ENCODE results near the gene PHLDA1. TPM values are rescaled to one million over a fixed set of nuclear protein-coding genes. Genes with fewer than 3 reads are reported as not detected.
A peak's percentile ranks its signal among the peaks of the same experiment; 100 is the strongest.

The PHLDA1 gene
- total RNA-seq, 1 experiment from 2014 or later, result 46.2 TPM

DNA sequence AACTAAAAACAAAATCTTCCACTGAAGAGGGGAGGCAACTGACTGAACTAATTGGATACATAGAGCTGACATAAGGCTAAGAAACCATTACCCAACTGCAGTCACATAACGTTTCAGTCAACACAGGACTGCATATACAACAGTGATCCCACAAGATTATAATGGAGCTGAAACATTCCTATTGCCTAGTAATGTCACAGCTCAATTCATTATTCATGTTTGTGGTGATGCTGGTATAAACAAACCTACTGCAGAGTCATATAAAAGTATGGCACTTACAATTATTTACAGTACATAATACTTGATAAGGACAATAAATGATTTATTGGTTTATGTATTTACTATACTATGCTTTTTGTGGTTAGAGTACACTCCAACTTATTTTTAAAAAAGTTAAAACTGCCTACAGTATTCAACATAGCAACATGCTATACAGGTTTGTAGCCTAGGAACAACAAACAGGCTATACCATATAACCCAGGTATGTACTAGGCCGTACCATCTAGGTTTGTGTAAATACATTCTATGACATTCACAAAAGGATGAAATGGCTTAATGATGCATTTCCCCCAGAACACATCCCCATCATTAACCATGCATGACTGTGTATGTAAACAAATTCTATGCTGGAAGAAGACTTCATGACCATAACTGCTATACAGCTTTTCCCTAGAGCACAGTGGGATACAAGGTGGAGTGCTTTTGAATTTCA is 48.6 kb upstream of the PHLDA1 start:
- Mint-ChIP-seq H3K4me3 (ENCODE audit: unreplicated experiment) (no peak overlapping the region), H3K27ac (ENCODE audit: unreplicated experiment) (no peak overlapping the region), H3K9me3 (ENCODE audit: unreplicated experiment) (no peaks in the 10 kb centered on the region), H3K4me1 (ENCODE audit: low read depth, unreplicated experiment) (peaks cover 26% of the 10 kb centered on the region), H3K27me3 (ENCODE audit: insufficient read depth, unreplicated experiment) (no peaks in the 10 kb centered on the region), H3K36me3 (ENCODE audit: insufficient read depth, unreplicated experiment) (peaks cover 58% of the 10 kb centered on the region)
- DNase-seq, result no peak
- ChIA-PET POLR2A (no interaction called here), CTCF (interaction anchor here (1.0 to 1.8 kb wide), 2 partner anchors 267 to 527 kb away, joined by 3 to 4 read pairs; no protein-coding TSS in a partner anchor)
- Histone ChIP-seq H3K27me3 (replicated peaks; ENCODE audit: control insufficient read depth, insufficient read depth, low read length) (no peaks in the 10 kb centered on the region), H3K4me1 (peaks cover 20% of the 10 kb centered on the region), H3K9me3 (no peaks in the 10 kb centered on the region), H3K4me3 (ENCODE audit: low read depth, low read length) (no peak overlapping the region), H3K36me3 (ENCODE audit: control insufficient read depth, insufficient read depth, low read length) (no peaks in the 10 kb centered on the region; the same call in 1 of the 2 replicates)
- no TSS peak for BruUV-seq (replicated peaks)
- TF ChIP-seq, protein P1, sequence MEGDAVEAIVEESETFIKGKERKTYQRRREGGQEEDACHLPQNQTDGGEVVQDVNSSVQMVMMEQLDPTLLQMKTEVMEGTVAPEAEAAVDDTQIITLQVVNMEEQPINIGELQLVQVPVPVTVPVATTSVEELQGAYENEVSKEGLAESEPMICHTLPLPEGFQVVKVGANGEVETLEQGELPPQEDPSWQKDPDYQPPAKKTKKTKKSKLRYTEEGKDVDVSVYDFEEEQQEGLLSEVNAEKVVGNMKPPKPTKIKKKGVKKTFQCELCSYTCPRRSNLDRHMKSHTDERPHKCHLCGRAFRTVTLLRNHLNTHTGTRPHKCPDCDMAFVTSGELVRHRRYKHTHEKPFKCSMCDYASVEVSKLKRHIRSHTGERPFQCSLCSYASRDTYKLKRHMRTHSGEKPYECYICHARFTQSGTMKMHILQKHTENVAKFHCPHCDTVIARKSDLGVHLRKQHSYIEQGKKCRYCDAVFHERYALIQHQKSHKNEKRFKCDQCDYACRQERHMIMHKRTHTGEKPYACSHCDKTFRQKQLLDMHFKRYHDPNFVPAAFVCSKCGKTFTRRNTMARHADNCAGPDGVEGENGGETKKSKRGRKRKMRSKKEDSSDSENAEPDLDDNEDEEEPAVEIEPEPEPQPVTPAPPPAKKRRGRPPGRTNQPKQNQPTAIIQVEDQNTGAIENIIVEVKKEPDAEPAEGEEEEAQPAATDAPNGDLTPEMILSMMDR (IDR thresholded peaks at IDR 0.05; ENCODE audit: insufficient read depth in 1 of 2, low read depth in 1 of 2, low read length in 1 of 2, severe bottlenecking in 1 of 2, unreplicated experiment in 1 of 2), result no peak
- intact Hi-C loops (cut with micrococcal nuclease; ENCODE audit: unreplicated experiment), result loop anchor here (5.0 to 10.0 kb wide), 2 partner anchors 77 to 475 kb away; partner anchors contain the start of gene OSBPL8

DNA sequence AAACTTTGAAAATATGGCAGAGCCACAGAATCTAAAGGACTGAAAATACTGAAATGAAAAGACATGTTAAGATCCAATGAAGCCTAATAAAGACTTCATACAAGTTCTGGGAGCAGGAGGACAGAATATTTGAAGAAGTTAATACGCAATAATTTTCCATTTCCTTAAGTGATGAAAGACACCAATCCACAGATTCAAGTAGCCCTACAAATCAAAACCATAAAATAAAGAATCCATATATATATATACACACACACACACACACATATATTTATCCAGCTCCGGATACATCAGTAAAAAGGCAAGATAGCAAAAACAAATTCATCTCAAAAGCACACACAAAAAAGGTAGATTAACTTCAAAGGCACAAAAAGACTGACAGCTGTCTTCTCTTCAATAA is 47.2 kb upstream of the PHLDA1 start:
- Histone ChIP-seq H3K27me3 (replicated peaks; ENCODE audit: control insufficient read depth, insufficient read depth, low read length) (no peaks in the 10 kb centered on the region), H3K4me1 (peaks cover 22% of the 10 kb centered on the region), H3K9me3 (no peaks in the 10 kb centered on the region), H3K4me3 (ENCODE audit: low read depth, low read length) (no peak overlapping the region), H3K36me3 (ENCODE audit: control insufficient read depth, insufficient read depth, low read length) (no peaks in the 10 kb centered on the region; the same call in 1 of the 2 replicates)
- H3K4me3 Mint-ChIP-seq (ENCODE audit: unreplicated experiment), result no peak overlapping the region
- TF ChIP-seq, protein P1 (IDR thresholded peaks at IDR 0.05; ENCODE audit: insufficient read depth in 1 of 2, low read depth in 1 of 2, low read length in 1 of 2, severe bottlenecking in 1 of 2, unreplicated experiment in 1 of 2), result no peak
- intact Hi-C loops (cut with micrococcal nuclease; ENCODE audit: unreplicated experiment), result no loop called here
- ChIA-PET CTCF (no interaction called here), POLR2A (no interaction called here)
- no peaks in the 10 kb centered on the region for H3K9me3 Mint-ChIP-seq (ENCODE audit: unreplicated experiment)
- BruUV-seq (replicated peaks), result no TSS peak
- peaks cover 32% of the 10 kb centered on the region for H3K4me1 Mint-ChIP-seq (ENCODE audit: low read depth, unreplicated experiment)
- no peaks in the 10 kb centered on the region for H3K27me3 Mint-ChIP-seq (ENCODE audit: insufficient read depth, unreplicated experiment)
- no peak for DNase-seq
- H3K27ac Mint-ChIP-seq (ENCODE audit: unreplicated experiment), result peak overlapping the region; percentile 54
- H3K36me3 Mint-ChIP-seq (ENCODE audit: insufficient read depth, unreplicated experiment), result peaks cover 44% of the 10 kb centered on the region

DNA sequence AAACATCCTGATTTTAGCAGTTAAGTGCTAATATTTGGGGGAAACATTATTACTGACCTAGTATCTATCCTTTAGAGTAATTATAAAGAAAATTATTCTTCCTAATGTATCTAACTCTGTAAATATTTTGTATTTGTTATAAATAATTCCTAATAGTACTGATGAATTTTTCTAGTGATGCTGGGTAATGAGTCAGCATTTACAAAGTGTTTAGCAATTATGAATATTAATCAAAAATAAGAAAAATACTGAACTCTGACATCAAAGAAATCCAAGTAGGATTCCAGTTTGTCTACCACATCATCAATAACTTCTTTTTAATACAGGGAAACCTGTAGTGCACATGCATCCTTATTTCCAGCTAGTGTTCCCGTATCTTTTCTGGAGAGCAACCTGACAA is 43.9 kb upstream of the PHLDA1 start:
- POLR2A ChIA-PET, result interaction anchor here (0.6 kb wide), 1 partner anchor 60 kb away, joined by 6 read pairs; no protein-coding TSS in a partner anchor
- no peaks in the 10 kb centered on the region for H3K27me3 Mint-ChIP-seq (ENCODE audit: insufficient read depth, unreplicated experiment)

More for the DNA sequence above, 43.9 kb upstream of the PHLDA1 start:
- BruUV-seq (replicated peaks), result no TSS peak
- peaks cover 10% of the 10 kb centered on the region for H3K9me3 Mint-ChIP-seq (ENCODE audit: unreplicated experiment)
- CTCF ChIA-PET, result no interaction called here
- no peak overlapping the region for H3K27ac Mint-ChIP-seq (ENCODE audit: unreplicated experiment)
- TF ChIP-seq, protein P1 (IDR thresholded peaks at IDR 0.05; ENCODE audit: insufficient read depth in 1 of 2, low read depth in 1 of 2, low read length in 1 of 2, severe bottlenecking in 1 of 2, unreplicated experiment in 1 of 2), result no peak
- intact Hi-C loops (cut with micrococcal nuclease; ENCODE audit: unreplicated experiment), result no loop called here
- peaks cover 42% of the 10 kb centered on the region for H3K4me1 Mint-ChIP-seq (ENCODE audit: low read depth, unreplicated experiment)
- no peak overlapping the region for H3K4me3 Mint-ChIP-seq (ENCODE audit: unreplicated experiment)
- no peak overlapping the region for H3K4me3 ChIP-seq (ENCODE audit: low read depth, low read length)
- no peak for DNase-seq
- no peaks in the 10 kb centered on the region; the same call in 1 of the 2 replicates for H3K36me3 ChIP-seq (ENCODE audit: control insufficient read depth, insufficient read depth, low read length)
- H3K27me3 ChIP-seq (replicated peaks; ENCODE audit: control insufficient read depth, insufficient read depth, low read length), result no peaks in the 10 kb centered on the region
- peaks cover 55% of the 10 kb centered on the region for H3K36me3 Mint-ChIP-seq (ENCODE audit: insufficient read depth, unreplicated experiment)
- peaks cover 10% of the 10 kb centered on the region for H3K4me1 ChIP-seq
- no peaks in the 10 kb centered on the region for H3K9me3 ChIP-seq
